Esophagus muscularis mucosa (tissue), 4 donors: ENCODE results near the gene DLGAP4. TPM values are rescaled to one million over a fixed set of nuclear protein-coding genes. Genes with fewer than 3 reads are reported as not detected.

Experiments
- DNase-seq: peaks from one replicate; pipeline ENCODE4 v3.0.0-alpha.2; 2017; ENCODE audit errors: extremely low spot score
- H3K27ac ChIP-seq, 4 donors: fragments of 200-600 bp; sonication (generic); replicated peaks in 1 of 4; 1 replicate in 3 of 4; 2 replicates in 1 of 4; pipeline ENCODE4 v1.5.1; 2016 to 2019; ENCODE audit warnings: mild to moderate bottlenecking in 1 of 4
- H3K27me3 ChIP-seq, 4 donors: fragments of 200-600 bp; sonication (generic); one replicate each; pipeline versions ENCODE4 v1.5.1 to v1.6.0; 2016 to 2019
- H3K36me3 ChIP-seq, 4 donors: fragments of 200-600 bp; sonication (generic); one replicate each; pipeline ENCODE4 v1.5.1; 2016 to 2019
- H3K4me1 ChIP-seq, 4 donors: fragments of 200-600 bp; sonication (generic); one replicate each; pipeline ENCODE4 v1.5.1; 2016 to 2019
- H3K4me3 ChIP-seq, 4 donors: fragments of 200-600 bp; sonication (generic); 1 replicate in 2 of 4; 2 replicates in 2 of 4; pipeline ENCODE4 v1.5.1; 2016 to 2019; ENCODE audit warnings: mild to moderate bottlenecking in 4 of 4, moderate library complexity in 1 of 4
- H3K9me3 ChIP-seq, 4 donors: fragments of 200-600 bp; sonication (generic); 1 replicate in 3 of 4; 2 replicates in 1 of 4; pipeline ENCODE4 v1.5.1; 2016 to 2019
- CTCF ChIP-seq, 3 experiments: fragments of 200-600 bp in 2 of 3; fragments of 450-650 bp in 1 of 3; sonication (generic) in 2 of 3; IDR thresholded peaks; one replicate each; pipeline ENCODE4 v1.5.1; 2017 to 2019; ENCODE audit warnings: antibody characterized with exemption in 3 of 3, mild to moderate bottlenecking in 2 of 3, moderate library complexity in 1 of 3
- EP300 ChIP-seq: sonication (generic); formaldehyde crosslinking; IDR thresholded peaks from one replicate; pipeline ENCODE4 v1.6.1; 2017; ENCODE audit warnings: antibody characterized with exemption
- POLR2A ChIP-seq: fragments of 450-650 bp; IDR thresholded peaks from one replicate; pipeline ENCODE4 v1.6.1; 2017; ENCODE audit warnings: antibody characterized with exemption, moderate library complexity, mild to moderate bottlenecking, low read depth
- POLR2AphosphoS5 ChIP-seq, 2 donors: sonication (generic); formaldehyde crosslinking; IDR thresholded peaks; one replicate each; pipeline ENCODE4 v1.6.1; 2017; ENCODE audit warnings: antibody characterized with exemption in 2 of 2
- WGBS: methylation state at CpG from one replicate; pipeline ENCODE4 v1.1.5; 2018; 5-methylcytosine and 5-hydroxymethylcytosine counted together
- intact Hi-C: fragments of 100-400 bp; cut with DNase I; formaldehyde crosslinking; loops from one replicate; pipeline ENCODE4 v1.15.1; 2023
- total RNA-seq, 4 donors: library from RNA; depleted of rRNA; stranded (reverse); fragments of >200 nt; gene quantifications; one replicate each; pipeline versions ENCODE4 v1.1.0 to v1.2.1, GENCODE V29; 2016

DLGAP4 gene
- total RNA-seq, 4 donors from 2014 or later: 43.6 to 90.0 (median 48.8) TPM

GRCh38 chr20:36334281-36335205 lies 28.4 kb downstream of the DLGAP4 start:
- Histone ChIP-seq H3K36me3 (no peaks in the 10 kb centered on the region), H3K27ac (no peak overlapping the region), H3K9me3 (no peaks in the 10 kb centered on the region), H3K4me3 (no peak overlapping the region), H3K4me1 (no peaks in the 10 kb centered on the region), H3K27me3 (peaks cover 0 to 84% (median under 1%) of the 10 kb centered on the region in 4 donors)
- WGBS: 69% methylated on average over 20 of the region's 20 CpGs
- no peak for TF ChIP-seq POLR2AphosphoS5 (IDR thresholded peaks at IDR 0.05)
- TF ChIP-seq EP300: no peak
- TF ChIP-seq POLR2A: no peak
- no peak for TF ChIP-seq CTCF (IDR thresholded peaks at IDR 0.05)
- intact Hi-C loops: no loop called here
- no peak for DNase-seq

DNA sequence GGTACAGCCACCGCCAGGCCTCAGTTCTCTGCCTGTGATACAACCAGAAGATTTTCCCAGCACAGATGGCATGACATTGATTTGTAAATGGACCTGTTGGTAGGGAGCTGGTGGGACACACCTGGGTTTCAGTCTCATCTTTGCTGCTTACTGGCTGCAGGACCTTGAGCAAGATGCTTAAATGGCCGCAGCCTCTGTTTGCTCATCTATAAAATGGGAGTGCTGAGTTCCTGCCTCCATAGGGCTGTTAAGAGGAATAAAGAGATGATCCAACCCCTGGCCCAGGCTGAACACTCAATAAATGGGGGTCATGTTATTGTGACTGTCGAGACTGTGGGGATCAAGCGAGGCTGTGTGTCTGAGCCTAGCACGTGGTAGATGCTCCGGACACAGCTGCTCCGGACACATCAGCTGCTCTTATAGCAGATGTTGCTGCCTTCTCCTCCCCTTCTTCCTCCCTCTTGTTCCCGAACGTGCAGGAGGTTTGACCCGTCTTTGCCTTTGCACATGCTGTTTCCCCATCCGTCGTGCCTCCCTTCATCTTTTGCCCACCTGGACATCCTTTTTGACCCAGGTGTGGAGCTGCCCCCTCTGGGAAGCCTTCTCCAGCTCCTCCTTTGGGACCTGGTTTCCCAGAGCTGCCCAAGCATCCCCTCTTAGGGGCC lies 29.2 kb downstream of the DLGAP4 start:
- Histone ChIP-seq H3K36me3 (no peaks in the 10 kb centered on the region), H3K4me3 (no peak overlapping the region), H3K27ac (no peak overlapping the region), H3K9me3 (no peaks in the 10 kb centered on the region), H3K27me3 (peaks cover 0 to 92% (median 4%) of the 10 kb centered on the region in 4 donors), H3K4me1 (no peaks in the 10 kb centered on the region)
- TF ChIP-seq POLR2A: no peak
- TF ChIP-seq POLR2AphosphoS5 (IDR thresholded peaks at IDR 0.05): no peak
- TF ChIP-seq CTCF (IDR thresholded peaks at IDR 0.05): no peak
- TF ChIP-seq EP300: no peak
- no peak for DNase-seq
- WGBS: 78% methylated on average over 12 of the region's 12 CpGs
- intact Hi-C loops: no loop called here

DNA sequence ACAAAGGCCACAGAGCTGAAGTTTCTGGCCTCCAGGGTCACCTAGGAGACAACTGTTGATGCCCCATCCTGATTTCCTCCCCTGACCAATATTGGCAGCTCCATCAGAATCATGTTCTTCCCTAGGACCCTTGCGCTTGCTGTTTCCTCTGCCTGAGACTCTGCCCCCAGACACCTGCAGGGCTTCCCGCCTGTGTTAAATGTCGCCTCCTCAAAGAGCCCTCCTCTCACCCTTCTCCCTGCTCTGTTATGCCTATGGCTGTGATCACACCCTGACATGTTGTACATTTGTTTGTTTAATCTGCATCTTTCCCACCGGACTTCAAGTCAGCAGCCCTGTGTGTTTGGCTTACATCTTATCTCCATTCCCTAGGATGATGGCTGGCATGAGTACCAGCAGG lies 30.1 kb downstream of the DLGAP4 start:
- H3K4me3 ChIP-seq: no peak overlapping the region
- H3K27me3 ChIP-seq: peaks cover 0 to 97% (median 6%) of the 10 kb centered on the region in 4 donors
- TF ChIP-seq POLR2A: no peak
- TF ChIP-seq POLR2AphosphoS5 (IDR thresholded peaks at IDR 0.05): no peak
- no peak for DNase-seq
- no peaks in the 10 kb centered on the region for H3K4me1 ChIP-seq
- 69% methylated on average over 4 of the region's 4 CpGs for WGBS
- no peaks in the 10 kb centered on the region for H3K9me3 ChIP-seq
- no peak overlapping the region for H3K27ac ChIP-seq
- intact Hi-C loops: no loop called here
- H3K36me3 ChIP-seq: no peaks in the 10 kb centered on the region

- Histone ChIP-seq H3K9me3 (no peaks in the 10 kb centered on the region), H3K27me3 (peaks cover 0 to 97% (median 6%) of the 10 kb centered on the region in 4 donors), H3K4me3 (no peak overlapping the region), H3K27ac (no peak overlapping the region), H3K4me1 (no peaks in the 10 kb centered on the region), H3K36me3 (no peaks in the 10 kb centered on the region)
- no peak for DNase-seq
- TF ChIP-seq POLR2AphosphoS5 (IDR thresholded peaks at IDR 0.05) (no peak), POLR2A (no peak), EP300 (no peak), CTCF (IDR thresholded peaks at IDR 0.05) (no peak)
- 48% methylated on average over 13 of the region's 13 CpGs for WGBS
- intact Hi-C loops: no loop called here
Measured at GRCh38 chr20:36336954-36337704, 31.0 kb downstream of the DLGAP4 start.

GRCh38 chr20:36337886-36338285 lies 31.7 kb downstream of the DLGAP4 start:
- H3K27me3 ChIP-seq: peaks cover 0 to 95% (median 6%) of the 10 kb centered on the region in 4 donors
- intact Hi-C loops: no loop called here

More at GRCh38 chr20:36337886-36338285, 31.7 kb downstream of the DLGAP4 start:
- Histone ChIP-seq H3K4me1 (no peaks in the 10 kb centered on the region), H3K36me3 (no peaks in the 10 kb centered on the region), H3K27ac (no peak overlapping the region), H3K4me3 (no peak overlapping the region), H3K9me3 (no peaks in the 10 kb centered on the region)
- no peak for DNase-seq
- TF ChIP-seq CTCF (IDR thresholded peaks at IDR 0.05): no peak
- TF ChIP-seq EP300: no peak
- TF ChIP-seq POLR2A: no peak
- no peak for TF ChIP-seq POLR2AphosphoS5 (IDR thresholded peaks at IDR 0.05)
- 69% methylated on average over 2 of the region's 4 CpGs for WGBS
